Measurements from ENCODE around the gene PDCD1LG2.

DNA sequence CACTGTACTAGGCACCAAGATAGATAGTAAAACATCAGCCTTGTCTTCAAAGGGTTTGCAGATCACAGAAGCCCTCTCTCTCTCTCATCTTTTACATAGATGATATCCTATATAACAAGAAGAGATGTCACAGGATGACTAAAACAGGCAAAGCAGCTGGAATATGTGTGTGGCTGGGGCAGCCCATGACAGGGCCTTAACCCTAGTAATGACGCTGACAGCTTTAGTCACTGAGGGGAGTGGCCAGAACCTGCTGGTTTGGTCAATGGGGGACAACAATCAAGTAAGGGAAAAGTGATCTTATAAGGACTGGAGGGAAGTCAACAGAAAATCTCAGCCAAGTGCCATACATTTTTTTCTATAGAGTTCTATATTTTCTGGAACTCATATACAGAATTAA is 76.7 kb downstream of the PDCD1LG2 start:
- TF ChIP-seq, protein P1, sequence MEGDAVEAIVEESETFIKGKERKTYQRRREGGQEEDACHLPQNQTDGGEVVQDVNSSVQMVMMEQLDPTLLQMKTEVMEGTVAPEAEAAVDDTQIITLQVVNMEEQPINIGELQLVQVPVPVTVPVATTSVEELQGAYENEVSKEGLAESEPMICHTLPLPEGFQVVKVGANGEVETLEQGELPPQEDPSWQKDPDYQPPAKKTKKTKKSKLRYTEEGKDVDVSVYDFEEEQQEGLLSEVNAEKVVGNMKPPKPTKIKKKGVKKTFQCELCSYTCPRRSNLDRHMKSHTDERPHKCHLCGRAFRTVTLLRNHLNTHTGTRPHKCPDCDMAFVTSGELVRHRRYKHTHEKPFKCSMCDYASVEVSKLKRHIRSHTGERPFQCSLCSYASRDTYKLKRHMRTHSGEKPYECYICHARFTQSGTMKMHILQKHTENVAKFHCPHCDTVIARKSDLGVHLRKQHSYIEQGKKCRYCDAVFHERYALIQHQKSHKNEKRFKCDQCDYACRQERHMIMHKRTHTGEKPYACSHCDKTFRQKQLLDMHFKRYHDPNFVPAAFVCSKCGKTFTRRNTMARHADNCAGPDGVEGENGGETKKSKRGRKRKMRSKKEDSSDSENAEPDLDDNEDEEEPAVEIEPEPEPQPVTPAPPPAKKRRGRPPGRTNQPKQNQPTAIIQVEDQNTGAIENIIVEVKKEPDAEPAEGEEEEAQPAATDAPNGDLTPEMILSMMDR (IDR thresholded peaks at IDR 0.05) = no peak
- no peak for TF ChIP-seq POLR2AphosphoS5 (IDR thresholded peaks at IDR 0.05)

Data from stomach (tissue), 4 donors.